Osteoblast (primary cell): ENCODE results near the gene DHX35. TPM values are rescaled to one million over a fixed set of nuclear protein-coding genes. Genes with fewer than 3 reads are reported as not detected.

Experiments used
- DNase-seq: peaks from one replicate; pipeline ENCODE4 v3.0.0; 2011; ENCODE audit warnings: low spot score, mixed read lengths; ENCODE audit not compliant: insufficient read length; ENCODE audit errors: missing footprints
- H2AFZ ChIP-seq: 2 replicates; pipeline ENCODE4 v1.6.0; 2011; ENCODE audit warnings: mild to moderate bottlenecking, low read length
- H3K27ac ChIP-seq: 2 replicates; pipeline ENCODE4 v1.5.1; 2011; ENCODE audit warnings: mild to moderate bottlenecking, low read depth, low read length, moderate library complexity
- H3K27me3 ChIP-seq: 2 replicates; pipeline ENCODE4 v1.6.0; 2012; ENCODE audit warnings: mild to moderate bottlenecking, control low read depth, inconsistent platforms, low read length, moderate library complexity; ENCODE audit not compliant: insufficient read depth
- H3K36me3 ChIP-seq: 2 replicates; pipeline ENCODE4 v1.5.1; 2011; ENCODE audit warnings: mild to moderate bottlenecking, low read length, control low read depth, moderate library complexity; ENCODE audit not compliant: insufficient read depth
- H3K4me1 ChIP-seq: 2 replicates; pipeline ENCODE4 v1.5.1; 2011; ENCODE audit warnings: mild to moderate bottlenecking, low read length, control low read depth, moderate library complexity; ENCODE audit not compliant: insufficient read depth
- H3K4me2 ChIP-seq: 2 replicates; pipeline ENCODE4 v1.6.0; 2011; ENCODE audit warnings: mild to moderate bottlenecking, low read length; ENCODE audit not compliant: insufficient read depth
- H3K4me3 ChIP-seq: fragments of 200-600 bp; sonication (generic); 3 replicates; pipeline ENCODE4 v1.5.1; 2012; ENCODE audit warnings: mild to moderate bottlenecking, low read length, inconsistent platforms; ENCODE audit not compliant: insufficient read depth
- H3K79me2 ChIP-seq: 2 replicates; pipeline ENCODE4 v1.6.0; 2012; ENCODE audit warnings: mild to moderate bottlenecking, low read length, control low read depth, inconsistent platforms; ENCODE audit not compliant: insufficient read depth
- H3K9me3 ChIP-seq: 2 replicates; pipeline ENCODE4 v1.5.1; 2011; ENCODE audit warnings: low read depth, low read length, control low read depth
- H4K20me1 ChIP-seq: 2 replicates; pipeline ENCODE4 v1.6.0; 2012; ENCODE audit warnings: mild to moderate bottlenecking, low read length, control low read depth; ENCODE audit not compliant: insufficient read depth
- CTCF ChIP-seq: IDR thresholded peaks from 2 replicates; pipeline ENCODE4 v1.5.1; 2011; ENCODE audit warnings: mild to moderate bottlenecking, low read depth, low read length, moderate library complexity; ENCODE audit errors: extremely low read depth
- total RNA-seq: library from RNA; depleted of rRNA; stranded (reverse); fragments of >200 nt; gene quantifications from 2 replicates; pipeline ENCODE4 v1.2.3, GENCODE V29; 2012

Gene DHX35
- total RNA-seq, 1 donor, result 10.5 TPM

GRCh38 chr20:39047417-39047985, 85.4 kb downstream of the DHX35 start:
- H3K4me2 ChIP-seq, result no peak overlapping the region
- no peak for TF ChIP-seq CTCF
- no peak overlapping the region for H3K4me3 ChIP-seq
- H4K20me1 ChIP-seq, result no peaks in the 10 kb centered on the region
- no peak overlapping the region for H2AFZ ChIP-seq
- H3K27me3 ChIP-seq, result peaks cover 1% of the 10 kb centered on the region
- no peaks in the 10 kb centered on the region for H3K79me2 ChIP-seq
- peaks cover 4% of the 10 kb centered on the region for H3K36me3 ChIP-seq
- no peaks in the 10 kb centered on the region for H3K9me3 ChIP-seq
- DNase-seq, result no peak
- peaks cover 8% of the 10 kb centered on the region for H3K4me1 ChIP-seq
- no peak overlapping the region for H3K27ac ChIP-seq

GRCh38 chr20:39048000-39048696, 86.0 kb downstream of the DHX35 start:
- Histone ChIP-seq H3K4me3 (no peak overlapping the region), H4K20me1 (no peaks in the 10 kb centered on the region), H3K27me3 (peaks cover 4% of the 10 kb centered on the region), H3K4me2 (no peak overlapping the region), H3K79me2 (no peaks in the 10 kb centered on the region), H3K27ac (no peak overlapping the region), H3K9me3 (no peaks in the 10 kb centered on the region), H3K4me1 (peaks cover 8% of the 10 kb centered on the region), H2AFZ (no peak overlapping the region), H3K36me3 (no peaks in the 10 kb centered on the region)
- TF ChIP-seq CTCF, result peak; percentile 97
- DNase-seq, result peak; percentile 94

- peak overlapping the region; percentile 93 for H3K4me2 ChIP-seq
- peaks cover 4% of the 10 kb centered on the region for H3K27me3 ChIP-seq
- H3K79me2 ChIP-seq, result no peaks in the 10 kb centered on the region
- no peak for DNase-seq
- no peak overlapping the region for H3K27ac ChIP-seq
- H2AFZ ChIP-seq, result no peak overlapping the region
- no peak for TF ChIP-seq CTCF
- no peak overlapping the region for H3K4me3 ChIP-seq
- H3K4me1 ChIP-seq, result peaks cover 8% of the 10 kb centered on the region
- no peaks in the 10 kb centered on the region for H3K9me3 ChIP-seq
- H4K20me1 ChIP-seq, result no peaks in the 10 kb centered on the region
- H3K36me3 ChIP-seq, result no peaks in the 10 kb centered on the region
Measured at GRCh38 chr20:39049148-39049547, 87.0 kb downstream of the DHX35 start.

- Histone ChIP-seq H3K36me3 (no peaks in the 10 kb centered on the region), H3K4me1 (peaks cover 8% of the 10 kb centered on the region), H3K4me2 (peak overlapping the region; percentile 93), H3K27ac (peak overlapping the region; percentile 40), H3K9me3 (no peaks in the 10 kb centered on the region), H3K4me3 (peak overlapping the region; percentile 81), H3K79me2 (no peaks in the 10 kb centered on the region), H4K20me1 (no peaks in the 10 kb centered on the region), H3K27me3 (peaks cover 4% of the 10 kb centered on the region), H2AFZ (peak overlapping the region; percentile 96)
- peak; percentile 96 for DNase-seq
- peak; percentile 84 for TF ChIP-seq CTCF
Measured at GRCh38 chr20:39049684-39050554, 87.8 kb downstream of the DHX35 start.
